Sigmoid colon (tissue), 7 donors: ENCODE data around the gene JMJD1C. TPM values are rescaled to one million over a fixed set of nuclear protein-coding genes. Genes with fewer than 3 reads are reported as not detected.
"Not testable (repeated sequence)": the region's sequence is repeated elsewhere in the genome, so short reads cannot be mapped to it uniquely, and the experiment has no call there.

ENCODE experiments used
- DNase-seq: peaks from one replicate; pipeline ENCODE4 v3.0.0-alpha.2; 2019
- H3K27ac ChIP-seq, 4 donors: fragments of 200-600 bp; sonication (generic); one replicate each; pipeline ENCODE4 v1.5.1; 2016 to 2019; ENCODE audit warnings: mild to moderate bottlenecking in 1 of 4
- H3K27me3 ChIP-seq, 3 donors: fragments of 200-600 bp; sonication (generic); one replicate each; pipeline ENCODE4 v1.5.1; 2019; ENCODE audit warnings: mild to moderate bottlenecking in 1 of 3
- H3K36me3 ChIP-seq, 4 donors: fragments of 200-600 bp; sonication (generic); one replicate each; pipeline ENCODE4 v1.5.1; 2016 to 2019
- H3K4me1 ChIP-seq, 4 donors: fragments of 200-600 bp; sonication (generic); one replicate each; pipeline ENCODE4 v1.5.1; 2017 to 2019
- H3K4me3 ChIP-seq, 4 donors: fragments of 200-600 bp; sonication (generic); one replicate each; pipeline ENCODE4 v1.5.1; 2017 to 2019; ENCODE audit warnings: mild to moderate bottlenecking in 2 of 4, moderate library complexity in 1 of 4
- H3K9me3 ChIP-seq, 4 donors: fragments of 200-600 bp in 3 of 4; sonication (generic) in 3 of 4; one replicate each; pipeline versions ENCODE4 v1.5.1 to v1.6.1; 2013 to 2019
- EP300 ChIP-seq, 4 donors: sonication (generic); formaldehyde crosslinking; IDR thresholded peaks; one replicate each; pipeline ENCODE4 v1.6.1; 2017; ENCODE audit warnings: antibody characterized with exemption in 4 of 4
- POLR2A ChIP-seq, 2 donors: fragments of 450-650 bp; IDR thresholded peaks; one replicate each; pipeline ENCODE4 v1.6.1; 2016; ENCODE audit warnings: antibody characterized with exemption in 2 of 2, mild to moderate bottlenecking in 2 of 2, moderate library complexity in 2 of 2
- POLR2AphosphoS5 ChIP-seq, 4 donors: sonication (generic); formaldehyde crosslinking; IDR thresholded peaks; one replicate each; pipeline ENCODE4 v1.6.1; 2017; ENCODE audit warnings: antibody characterized with exemption in 4 of 4
- WGBS, 2 donors: extraction: QIAGEN DNeasy Blood & Tissue Kit; methylation state at CpG; one replicate each; pipeline ENCODE4 v1.1.7; 2013; 5-methylcytosine and 5-hydroxymethylcytosine counted together
- intact Hi-C: fragments of 100-400 bp; cut with DNase I; formaldehyde crosslinking; loops from one replicate; pipeline ENCODE4 v1.15.1; 2023
- polyA plus RNA-seq, 3 donors: library from polyadenylated mRNA; stranded (reverse); fragments of 200-250 nt; gene quantifications; one replicate each; pipeline ENCODE4 v1.2.3, GENCODE V29; 2013
- total RNA-seq, 4 donors: library from RNA; depleted of rRNA; stranded (reverse); fragments of >200 nt; gene quantifications; one replicate each; pipeline ENCODE4 v1.1.0, GENCODE V29; 2016
- TF ChIP-seq, protein P1 (sequence below), 4 experiments: fragments of 450-650 bp in 3 of 4; fragments of 200-600 bp in 1 of 4; IDR thresholded peaks; one replicate each; pipeline ENCODE4 v1.5.1; 2016 to 2019; ENCODE audit warnings: antibody characterized with exemption in 4 of 4, mild to moderate bottlenecking in 3 of 4, moderate library complexity in 2 of 4
- donor health status: healthy with polysubstance abuse.
- donor health status: Bipolar disorder and iron deficiency.
- donor health status: healthy.

The JMJD1C gene
- total and polyA plus RNA-seq, 7 donors, result 13.2 to 134 (median 94.2) TPM

DNA sequence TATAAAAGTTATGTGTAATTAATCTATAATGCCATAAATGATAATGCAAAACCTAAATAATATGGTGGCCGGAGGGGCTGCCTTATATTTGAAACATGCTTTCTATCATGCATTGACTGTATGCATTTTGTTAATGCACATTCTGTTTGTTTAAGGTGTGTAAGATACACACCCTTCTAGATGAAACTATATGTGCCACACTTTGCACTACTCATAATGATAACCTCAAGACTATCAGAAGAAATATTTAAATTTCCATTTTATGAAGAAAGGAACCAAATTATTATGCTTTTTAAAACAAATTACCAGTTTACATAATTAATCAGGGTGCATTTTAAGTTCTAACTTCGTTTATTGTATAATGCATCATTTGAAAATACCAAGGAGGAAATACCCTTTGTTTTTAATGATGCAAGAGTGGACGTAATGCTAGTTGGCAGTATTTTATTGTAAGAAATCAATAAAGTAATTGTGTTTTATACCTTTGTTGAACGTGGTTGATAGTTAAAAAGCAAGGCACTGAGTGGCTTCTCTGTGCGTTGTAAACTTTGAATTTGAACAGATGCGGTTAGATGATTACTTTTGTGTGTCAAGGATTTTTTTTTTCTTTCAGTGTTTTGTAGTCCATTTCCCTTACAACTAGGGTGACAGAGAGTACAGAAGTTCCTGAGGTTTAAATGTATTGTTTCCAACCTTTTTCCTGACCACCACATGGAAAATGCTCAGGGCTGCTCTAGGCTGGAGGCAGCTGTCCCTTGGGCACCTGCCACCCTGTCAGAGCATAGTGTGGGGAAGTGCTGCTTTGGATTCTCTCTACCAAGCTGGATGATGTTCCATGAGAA, 311.0 kb downstream of the JMJD1C start:
- intact Hi-C loops, result loop anchor here (5.0 to 10.0 kb wide), 4 partner anchors 70 to 717 kb away; partner anchors contain the start of genes ADO and EGR2
- Histone ChIP-seq H3K27me3 (no peaks in the 10 kb centered on the region), H3K4me1 (peaks cover 0 to 39% (median 32%) of the 10 kb centered on the region in 4 donors), H3K4me3 (no peak overlapping the region), H3K36me3 (peaks cover 0 to 27% (median 0%) of the 10 kb centered on the region in 4 donors), H3K27ac (peak overlapping the region in 3 of 4 donors; percentile 15 to 65 (median 43)), H3K9me3 (no peaks in the 10 kb centered on the region)
- no peak for TF ChIP-seq EP300 (IDR thresholded peaks at IDR 0.05)
- TF ChIP-seq, protein P1, sequence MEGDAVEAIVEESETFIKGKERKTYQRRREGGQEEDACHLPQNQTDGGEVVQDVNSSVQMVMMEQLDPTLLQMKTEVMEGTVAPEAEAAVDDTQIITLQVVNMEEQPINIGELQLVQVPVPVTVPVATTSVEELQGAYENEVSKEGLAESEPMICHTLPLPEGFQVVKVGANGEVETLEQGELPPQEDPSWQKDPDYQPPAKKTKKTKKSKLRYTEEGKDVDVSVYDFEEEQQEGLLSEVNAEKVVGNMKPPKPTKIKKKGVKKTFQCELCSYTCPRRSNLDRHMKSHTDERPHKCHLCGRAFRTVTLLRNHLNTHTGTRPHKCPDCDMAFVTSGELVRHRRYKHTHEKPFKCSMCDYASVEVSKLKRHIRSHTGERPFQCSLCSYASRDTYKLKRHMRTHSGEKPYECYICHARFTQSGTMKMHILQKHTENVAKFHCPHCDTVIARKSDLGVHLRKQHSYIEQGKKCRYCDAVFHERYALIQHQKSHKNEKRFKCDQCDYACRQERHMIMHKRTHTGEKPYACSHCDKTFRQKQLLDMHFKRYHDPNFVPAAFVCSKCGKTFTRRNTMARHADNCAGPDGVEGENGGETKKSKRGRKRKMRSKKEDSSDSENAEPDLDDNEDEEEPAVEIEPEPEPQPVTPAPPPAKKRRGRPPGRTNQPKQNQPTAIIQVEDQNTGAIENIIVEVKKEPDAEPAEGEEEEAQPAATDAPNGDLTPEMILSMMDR (IDR thresholded peaks at IDR 0.05), result no peak
- 22 to 68% methylated on average over 6 of the region's 6 CpGs for WGBS, 2 donors
- no peak for DNase-seq

DNA sequence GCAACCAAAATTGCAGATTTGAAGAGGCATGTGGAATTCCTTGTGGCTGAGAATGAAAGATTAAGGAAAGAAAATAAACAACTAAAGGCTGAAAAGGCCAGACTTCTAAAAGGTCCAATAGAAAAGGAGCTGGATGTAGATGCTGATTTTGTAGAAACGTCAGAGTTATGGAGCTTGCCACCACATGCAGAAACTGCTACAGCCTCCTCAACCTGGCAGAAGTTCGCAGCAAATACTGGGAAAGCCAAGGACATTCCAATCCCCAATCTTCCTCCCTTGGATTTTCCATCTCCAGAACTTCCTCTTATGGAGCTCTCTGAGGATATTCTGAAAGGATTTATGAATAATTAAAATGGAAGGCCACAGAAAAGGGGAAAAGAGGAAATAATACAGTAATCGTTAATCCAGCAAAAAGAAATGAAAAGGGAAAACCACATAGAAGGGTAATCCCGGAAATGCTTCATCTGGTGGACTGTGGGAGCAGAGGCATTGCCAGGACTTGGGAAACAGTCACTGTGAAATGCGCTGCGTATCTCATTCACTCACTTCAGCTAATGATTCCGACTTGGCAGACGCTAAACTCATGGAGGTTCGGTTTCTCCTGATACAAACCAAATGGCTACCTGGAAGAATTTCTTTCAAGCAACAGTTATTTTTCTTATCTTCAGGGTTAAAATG, 311.8 kb downstream of the JMJD1C start:
- Histone ChIP-seq H3K36me3 (peaks cover 0 to 27% (median 0%) of the 10 kb centered on the region in 4 donors), H3K4me1 (peaks cover 0 to 39% (median 33%) of the 10 kb centered on the region in 4 donors), H3K27ac (peak overlapping the region in 3 of 4 donors; percentile 33 to 47 (median 36))
- not testable (repeated sequence) for H3K4me3 ChIP-seq, H3K27me3 ChIP-seq, DNase-seq, H3K9me3 ChIP-seq
- 85 to 90% methylated on average over 9 of the region's 9 CpGs for WGBS, 2 donors
- intact Hi-C loops, result loop anchor here (10.0 kb wide), 1 partner anchor 69 kb away; no protein-coding TSS in a partner anchor

DNA sequence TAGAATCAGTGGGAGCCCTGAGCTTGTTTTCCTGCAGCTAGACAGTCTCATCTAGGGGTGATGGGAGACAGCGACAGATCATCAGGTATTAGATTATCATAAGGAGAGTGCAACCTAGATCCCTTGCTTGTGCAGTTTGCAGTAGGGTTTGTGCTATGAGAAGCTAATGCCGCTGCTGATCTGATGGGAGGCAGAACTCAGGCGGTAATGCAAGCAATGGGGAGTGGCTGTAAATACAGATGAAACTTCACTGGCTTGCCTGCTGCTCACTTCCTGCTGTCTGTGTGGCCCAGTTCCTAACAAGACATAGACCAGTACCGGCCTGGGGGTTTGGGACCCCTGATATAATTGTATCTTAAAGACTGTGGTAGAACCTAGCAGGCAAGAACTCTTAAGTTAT, 315.0 kb downstream of the JMJD1C start:
- Histone ChIP-seq H3K9me3 (no peaks in the 10 kb centered on the region), H3K4me1 (peaks cover 0 to 44% (median 31%) of the 10 kb centered on the region in 4 donors), H3K27me3 (no peaks in the 10 kb centered on the region), H3K27ac (no peak overlapping the region), H3K36me3 (peaks cover 0 to 27% (median 0%) of the 10 kb centered on the region in 4 donors), H3K4me3 (no peak overlapping the region)
- no peak for DNase-seq
- intact Hi-C loops, result loop anchor here (10.0 kb wide), 1 partner anchor 66 kb away; no protein-coding TSS in a partner anchor
- TF ChIP-seq POLR2A (IDR thresholded peaks at IDR 0.05) (no peak), EP300 (IDR thresholded peaks at IDR 0.05) (no peak), POLR2AphosphoS5 (IDR thresholded peaks at IDR 0.05) (no peak)
- TF ChIP-seq, protein P1 (IDR thresholded peaks at IDR 0.05), result no peak
- 95 to 96% methylated on average over 4 of the region's 4 CpGs for WGBS, 2 donors

DNA sequence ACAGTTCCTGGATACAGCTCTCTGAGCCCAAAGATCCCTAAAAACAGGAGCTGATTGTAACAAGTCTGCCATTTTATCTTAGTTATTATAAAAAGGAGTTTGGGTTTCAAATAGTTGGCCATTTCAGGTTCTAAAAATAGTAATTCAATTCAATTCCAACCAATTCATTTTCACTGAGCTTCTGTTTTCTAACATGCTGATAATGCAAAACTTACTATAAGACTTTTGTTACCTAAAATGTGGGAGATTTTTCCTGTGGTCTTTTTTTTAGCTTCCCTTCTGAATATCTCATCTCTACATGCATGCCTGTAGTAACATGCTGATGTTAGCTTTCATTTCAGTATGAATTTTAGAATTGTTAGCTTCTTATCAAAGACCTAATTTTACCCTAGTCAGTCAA, 319.3 kb downstream of the JMJD1C start:
- DNase-seq, result no peak
- no peaks in the 10 kb centered on the region for H3K9me3 ChIP-seq
- TF ChIP-seq, protein P1 (IDR thresholded peaks at IDR 0.05), result no peak
- TF ChIP-seq EP300 (IDR thresholded peaks at IDR 0.05), result no peak
- no peak for TF ChIP-seq POLR2AphosphoS5 (IDR thresholded peaks at IDR 0.05)
- no peak for TF ChIP-seq POLR2A (IDR thresholded peaks at IDR 0.05)
- no peak overlapping the region for H3K4me3 ChIP-seq
- no peaks in the 10 kb centered on the region for H3K36me3 ChIP-seq
- intact Hi-C loops, result no loop called here
- H3K27ac ChIP-seq, result no peak overlapping the region
- peaks cover 0 to 36% (median 22%) of the 10 kb centered on the region in 4 donors for H3K4me1 ChIP-seq
- H3K27me3 ChIP-seq, result no peaks in the 10 kb centered on the region

DNA sequence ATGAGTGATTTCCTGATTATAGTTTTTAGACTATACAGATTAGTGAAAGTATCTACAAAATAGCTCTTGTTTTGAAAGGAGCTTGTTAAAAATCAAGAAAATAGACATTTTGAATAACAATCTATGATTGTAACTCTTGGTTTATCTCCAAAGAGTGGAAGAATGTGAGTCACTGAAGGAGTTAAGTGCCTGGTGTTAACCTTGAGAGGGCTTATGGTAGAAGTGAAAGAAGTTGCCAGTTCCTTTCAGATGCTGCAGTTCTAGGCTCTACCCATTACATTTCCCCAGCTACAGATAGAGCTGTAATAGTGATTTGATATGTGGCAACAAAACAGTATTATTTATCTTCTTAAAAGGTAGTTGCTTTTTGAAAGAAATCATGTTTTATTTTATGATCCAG, 320.0 kb downstream of the JMJD1C start:
- DNase-seq, result no peak
- Histone ChIP-seq H3K4me3 (no peak overlapping the region), H3K36me3 (no peaks in the 10 kb centered on the region), H3K27ac (no peak overlapping the region), H3K27me3 (no peaks in the 10 kb centered on the region), H3K9me3 (no peaks in the 10 kb centered on the region), H3K4me1 (peaks cover 0 to 36% (median 22%) of the 10 kb centered on the region in 4 donors)
- intact Hi-C loops, result no loop called here
- TF ChIP-seq POLR2AphosphoS5 (IDR thresholded peaks at IDR 0.05) (no peak), EP300 (IDR thresholded peaks at IDR 0.05) (no peak), POLR2A (IDR thresholded peaks at IDR 0.05) (no peak)
- TF ChIP-seq, protein P1 (IDR thresholded peaks at IDR 0.05), result no peak
